Measurements from ENCODE around the gene SCFD2. TPM values are rescaled to one million over a fixed set of nuclear protein-coding genes. Genes with fewer than 3 reads are reported as not detected.

SCFD2 gene
- total and polyA plus RNA-seq, 7 experiments from 2014 or later = 13.4 to 32.8 (median 20.8) TPM

DNA sequence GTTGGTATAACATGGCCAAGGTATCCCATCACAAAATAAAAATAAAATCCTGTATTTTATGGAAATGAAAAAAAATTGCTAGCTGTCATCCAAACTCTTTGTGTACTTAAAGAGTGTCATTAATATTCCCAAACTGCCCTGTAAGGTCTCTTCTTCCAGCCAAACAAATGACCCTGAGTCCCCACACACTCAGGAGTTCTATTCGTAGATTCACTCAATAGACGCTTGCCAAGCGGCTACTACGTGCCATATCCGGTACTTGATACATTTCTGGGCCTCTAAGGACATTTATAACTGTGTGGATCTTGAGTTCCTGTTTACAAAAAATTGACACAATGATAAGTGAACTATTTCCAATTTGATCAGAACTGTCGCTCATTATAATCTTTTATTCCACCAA is 245.1 kb downstream of the SCFD2 start:
- Mint-ChIP-seq H3K4me1 (peaks cover 2 to 22% (median 21%) of the 10 kb centered on the region in 7 donors), H3K9me3 (peaks cover 0 to 3% (median 0%) of the 10 kb centered on the region in 11 donors), H3K36me3 (peaks cover 0 to 20% (median 5%) of the 10 kb centered on the region in 5 donors), H3K4me3 (no peak overlapping the region), H3K27me3 (no peaks in the 10 kb centered on the region), H3K27ac (no peak overlapping the region)
- CTCF ChIA-PET = no interaction called here
- POLR2A ChIA-PET = no interaction called here
- H3K27me3 ChIP-seq (ENCODE audit: control insufficient read depth in 2 of 2, insufficient read depth in 2 of 2, low read length in 2 of 2) = no peaks in the 10 kb centered on the region
- no peak for ATAC-seq
- H3K4me3 ChIP-seq (ENCODE audit: low read length) = no peak overlapping the region
- no peaks in the 10 kb centered on the region for H3K9me3 ChIP-seq (ENCODE audit: control insufficient read depth in 2 of 3, low read length in 3 of 3)
- intact Hi-C loops (cut with micrococcal nuclease) = no loop called here
- no peak for DNase-seq
- no peak overlapping the region for H3K27ac ChIP-seq (ENCODE audit: low read depth, low read length)
- H3K4me1 ChIP-seq (ENCODE audit: control insufficient read depth in 2 of 2, insufficient read depth in 2 of 2, low read length in 2 of 2) = no peaks in the 10 kb centered on the region
- no peaks in the 10 kb centered on the region for H3K36me3 ChIP-seq (ENCODE audit: control insufficient read depth in 2 of 3, insufficient read depth in 3 of 3, low read length in 3 of 3)

DNA sequence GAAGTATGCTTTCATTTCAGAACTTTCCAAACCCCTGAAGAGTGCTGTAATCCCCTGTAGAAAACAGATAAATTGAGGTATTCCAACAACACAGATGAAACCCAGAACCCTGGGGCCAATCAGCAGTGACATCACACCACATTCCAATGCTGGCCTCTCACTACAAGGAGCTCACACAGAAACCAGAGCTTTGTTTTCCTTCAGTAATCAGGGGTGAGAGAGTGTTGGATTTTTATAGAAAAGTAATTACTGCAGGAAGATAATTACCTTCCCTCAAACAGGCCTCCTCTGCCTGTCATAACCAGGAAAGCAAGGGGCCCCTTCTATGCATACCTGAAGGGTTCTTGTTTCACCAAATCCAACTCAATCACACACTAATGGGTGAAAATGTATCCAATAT is 246.2 kb downstream of the SCFD2 start:
- no peaks in the 10 kb centered on the region for H3K36me3 ChIP-seq (ENCODE audit: control insufficient read depth in 2 of 3, insufficient read depth in 3 of 3, low read length in 3 of 3)
- no peaks in the 10 kb centered on the region for H3K27me3 ChIP-seq (ENCODE audit: control insufficient read depth in 2 of 2, insufficient read depth in 2 of 2, low read length in 2 of 2)
- no peak overlapping the region for H3K4me3 Mint-ChIP-seq
- no peak overlapping the region for H3K27ac ChIP-seq (ENCODE audit: low read depth, low read length)
- peaks cover 0 to 5% (median 0%) of the 10 kb centered on the region in 11 donors for H3K9me3 Mint-ChIP-seq
- no peaks in the 10 kb centered on the region for H3K27me3 Mint-ChIP-seq
- peaks cover 0 to 23% (median 5%) of the 10 kb centered on the region in 5 donors for H3K36me3 Mint-ChIP-seq
- no peak for DNase-seq
- H3K27ac Mint-ChIP-seq = no peak overlapping the region
- no peak overlapping the region for H3K4me3 ChIP-seq (ENCODE audit: low read length)
- peaks cover 2 to 22% (median 19%) of the 10 kb centered on the region in 7 donors for H3K4me1 Mint-ChIP-seq
- CTCF ChIA-PET = no interaction called here
- H3K9me3 ChIP-seq (ENCODE audit: control insufficient read depth in 2 of 3, low read length in 3 of 3) = no peaks in the 10 kb centered on the region
- intact Hi-C loops (cut with micrococcal nuclease) = no loop called here
- ATAC-seq = no peak
- POLR2A ChIA-PET = interaction anchor here (0.6 kb wide), 1 partner anchor 31 kb away, joined by 3 read pairs; no protein-coding TSS in a partner anchor
- H3K4me1 ChIP-seq (ENCODE audit: control insufficient read depth in 2 of 2, insufficient read depth in 2 of 2, low read length in 2 of 2) = no peaks in the 10 kb centered on the region

DNA sequence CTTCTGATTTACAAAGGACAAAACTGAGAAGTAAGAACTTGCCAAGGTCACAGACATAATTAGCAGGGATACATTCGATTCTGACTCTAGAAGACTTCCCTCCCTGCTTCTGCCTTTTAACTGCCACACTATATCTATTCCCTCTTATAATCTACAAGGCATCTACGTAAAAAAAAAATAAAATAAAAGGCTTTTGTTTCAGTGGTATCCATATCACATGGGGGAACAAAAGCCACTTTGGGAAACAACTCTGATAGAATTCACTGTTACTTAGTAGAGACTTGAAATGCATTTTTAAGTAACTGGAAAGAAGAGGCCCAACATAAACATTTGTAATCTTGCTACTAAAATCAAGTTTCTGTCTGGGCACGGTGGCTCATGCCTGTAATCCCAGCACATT is 247.2 kb downstream of the SCFD2 start:
- Histone ChIP-seq H3K9me3 (ENCODE audit: control insufficient read depth in 2 of 3, low read length in 3 of 3) (no peaks in the 10 kb centered on the region), H3K27me3 (ENCODE audit: control insufficient read depth in 2 of 2, insufficient read depth in 2 of 2, low read length in 2 of 2) (no peaks in the 10 kb centered on the region), H3K36me3 (ENCODE audit: control insufficient read depth in 2 of 3, insufficient read depth in 3 of 3, low read length in 3 of 3) (no peaks in the 10 kb centered on the region), H3K4me1 (ENCODE audit: control insufficient read depth in 2 of 2, insufficient read depth in 2 of 2, low read length in 2 of 2) (no peaks in the 10 kb centered on the region), H3K4me3 (ENCODE audit: low read length) (no peak overlapping the region), H3K27ac (ENCODE audit: low read depth, low read length) (no peak overlapping the region)
- H3K27me3 Mint-ChIP-seq = no peaks in the 10 kb centered on the region
- ATAC-seq (no peak), DNase-seq (no peak)
- H3K4me1 Mint-ChIP-seq = peaks cover 2 to 22% (median 19%) of the 10 kb centered on the region in 7 donors
- POLR2A ChIA-PET = no interaction called here
- CTCF ChIA-PET = no interaction called here
- H3K27ac Mint-ChIP-seq = no peak overlapping the region
- H3K4me3 Mint-ChIP-seq = no peak overlapping the region
- intact Hi-C loops (cut with micrococcal nuclease) = no loop called here
- H3K9me3 Mint-ChIP-seq = peaks cover 0 to 6% (median 0%) of the 10 kb centered on the region in 11 donors
- peaks cover 0 to 28% (median 10%) of the 10 kb centered on the region in 5 donors for H3K36me3 Mint-ChIP-seq

DNA sequence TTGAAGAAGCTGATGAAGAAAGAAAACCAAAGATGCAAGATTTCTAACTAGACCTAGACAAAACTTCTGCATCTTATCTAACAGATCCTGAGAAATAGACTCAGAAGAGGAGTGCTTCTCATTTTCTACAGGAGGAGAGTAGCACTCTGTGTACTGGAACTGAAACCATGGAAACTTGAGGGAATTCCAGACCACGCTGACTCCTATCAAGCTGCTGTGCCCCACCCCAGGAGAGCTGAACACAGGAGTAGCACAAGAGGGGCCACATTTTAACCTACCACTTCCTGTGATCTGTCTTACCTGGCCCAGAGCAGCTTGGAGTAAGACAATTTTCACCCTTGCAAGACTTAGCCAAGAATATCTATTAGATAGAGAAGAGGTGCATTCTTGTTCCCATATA is 248.9 kb downstream of the SCFD2 start:
- Mint-ChIP-seq H3K27ac (no peak overlapping the region), H3K4me3 (no peak overlapping the region), H3K27me3 (no peaks in the 10 kb centered on the region), H3K36me3 (peaks cover 5 to 39% (median 24%) of the 10 kb centered on the region in 5 donors), H3K4me1 (peaks cover 2 to 22% (median 19%) of the 10 kb centered on the region in 7 donors), H3K9me3 (peaks cover 0 to 7% (median 4%) of the 10 kb centered on the region in 11 donors)
- no peak for ATAC-seq
- H3K36me3 ChIP-seq (ENCODE audit: control insufficient read depth in 2 of 3, insufficient read depth in 3 of 3, low read length in 3 of 3) = no peaks in the 10 kb centered on the region
- no peaks in the 10 kb centered on the region for H3K4me1 ChIP-seq (ENCODE audit: control insufficient read depth in 2 of 2, insufficient read depth in 2 of 2, low read length in 2 of 2)
- intact Hi-C loops (cut with micrococcal nuclease) = no loop called here
- no peak for DNase-seq
- no peaks in the 10 kb centered on the region for H3K27me3 ChIP-seq (ENCODE audit: control insufficient read depth in 2 of 2, insufficient read depth in 2 of 2, low read length in 2 of 2)
- H3K4me3 ChIP-seq (ENCODE audit: low read length) = no peak overlapping the region
- H3K9me3 ChIP-seq (ENCODE audit: control insufficient read depth in 2 of 3, low read length in 3 of 3) = no peaks in the 10 kb centered on the region
- ChIA-PET POLR2A (no interaction called here), CTCF (no interaction called here)
- H3K27ac ChIP-seq (ENCODE audit: low read depth, low read length) = no peak overlapping the region

DNA sequence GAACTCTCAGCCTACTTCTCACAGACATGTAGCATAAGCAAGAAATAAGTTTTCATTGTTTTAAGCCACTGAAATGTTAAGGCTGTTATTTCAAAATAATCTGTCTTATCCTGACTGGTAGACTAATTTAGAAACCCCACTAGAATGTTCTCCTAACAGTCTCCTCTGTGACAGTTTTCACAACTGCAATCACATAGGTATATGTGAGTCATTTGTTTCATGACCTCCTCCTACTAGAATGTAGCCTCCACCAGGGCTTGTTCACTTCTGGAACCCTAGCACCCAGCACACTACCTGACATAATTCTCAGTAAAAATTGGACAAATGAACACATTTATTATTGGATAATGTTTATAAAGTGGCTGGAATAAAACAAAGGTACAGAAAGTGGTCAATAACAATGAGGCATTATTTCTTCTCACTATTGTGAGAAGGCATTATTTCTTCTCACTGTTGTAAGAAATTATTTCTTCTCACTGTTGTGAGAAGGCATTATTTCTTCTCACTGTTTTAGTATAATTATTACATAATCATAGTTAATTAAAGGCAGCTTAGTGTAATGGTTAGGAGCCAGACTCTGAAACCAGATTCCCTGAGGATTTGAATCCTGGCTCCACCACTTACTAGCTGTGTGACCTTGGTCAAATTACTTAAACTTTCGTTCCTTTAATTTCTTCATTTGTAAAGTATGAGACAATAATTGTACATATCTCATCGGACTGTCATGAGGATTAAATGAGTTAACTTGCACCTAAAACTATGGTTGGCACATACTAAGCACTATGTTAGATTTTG is 252.2 kb downstream of the SCFD2 start:
- H3K4me3 ChIP-seq (ENCODE audit: low read length) = no peak overlapping the region
- H3K4me1 ChIP-seq (ENCODE audit: control insufficient read depth in 2 of 2, insufficient read depth in 2 of 2, low read length in 2 of 2) = no peaks in the 10 kb centered on the region
- no peaks in the 10 kb centered on the region for H3K27me3 Mint-ChIP-seq
- ChIA-PET CTCF (no interaction called here), POLR2A (no interaction called here)
- no peak overlapping the region for H3K27ac Mint-ChIP-seq
- H3K36me3 Mint-ChIP-seq = peaks cover 9 to 64% (median 47%) of the 10 kb centered on the region in 5 donors
- H3K9me3 Mint-ChIP-seq = peaks cover 6 to 29% (median 8%) of the 10 kb centered on the region in 11 donors
- H3K4me3 Mint-ChIP-seq = no peak overlapping the region
- DNase-seq (no peak), ATAC-seq (no peak)
- no peaks in the 10 kb centered on the region for H3K9me3 ChIP-seq (ENCODE audit: control insufficient read depth in 2 of 3, low read length in 3 of 3)
- intact Hi-C loops (cut with micrococcal nuclease) = no loop called here
- no peak overlapping the region for H3K27ac ChIP-seq (ENCODE audit: low read depth, low read length)
- no peaks in the 10 kb centered on the region for H3K36me3 ChIP-seq (ENCODE audit: control insufficient read depth in 2 of 3, insufficient read depth in 3 of 3, low read length in 3 of 3)
- no peaks in the 10 kb centered on the region for H3K27me3 ChIP-seq (ENCODE audit: control insufficient read depth in 2 of 2, insufficient read depth in 2 of 2, low read length in 2 of 2)
- H3K4me1 Mint-ChIP-seq = peaks cover 2 to 23% (median 18%) of the 10 kb centered on the region in 7 donors

DNA sequence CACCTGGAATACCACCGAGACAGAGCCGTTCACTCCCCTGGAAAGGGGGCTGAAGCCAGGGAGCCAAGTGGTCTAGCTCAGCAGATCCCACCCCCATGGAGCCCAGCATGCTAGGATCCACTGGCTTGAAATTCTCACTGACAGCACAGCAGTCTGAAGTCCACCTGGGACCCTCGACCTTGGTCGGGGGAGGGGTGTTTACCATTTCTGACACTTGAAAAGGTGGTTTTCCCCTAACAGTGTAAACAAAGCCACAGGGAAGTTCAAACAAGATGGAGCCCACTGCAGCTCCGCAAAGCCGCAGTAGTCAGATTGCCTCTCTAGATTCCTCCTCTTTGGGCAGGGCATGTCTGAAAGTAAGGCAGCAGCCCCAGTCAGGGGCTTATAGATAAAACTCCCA is 260.5 kb downstream of the SCFD2 start:
- Mint-ChIP-seq H3K9me3 (peaks cover 0 to 41% (median 13%) of the 10 kb centered on the region in 11 donors), H3K36me3 (peaks cover 22 to 66% (median 59%) of the 10 kb centered on the region in 5 donors), H3K4me3 (no peak overlapping the region), H3K27ac (no peak overlapping the region), H3K27me3 (no peaks in the 10 kb centered on the region), H3K4me1 (peaks cover 0 to 11% (median 8%) of the 10 kb centered on the region in 7 donors)
- H3K27me3 ChIP-seq (ENCODE audit: control insufficient read depth in 2 of 2, insufficient read depth in 2 of 2, low read length in 2 of 2) = no peaks in the 10 kb centered on the region
- no peaks in the 10 kb centered on the region for H3K4me1 ChIP-seq (ENCODE audit: control insufficient read depth in 2 of 2, insufficient read depth in 2 of 2, low read length in 2 of 2)
- POLR2A ChIA-PET = no interaction called here
- H3K27ac ChIP-seq (ENCODE audit: low read depth, low read length) = no peak overlapping the region
- H3K9me3 ChIP-seq (ENCODE audit: control insufficient read depth in 2 of 3, low read length in 3 of 3) = no peaks in the 10 kb centered on the region
- H3K36me3 ChIP-seq (ENCODE audit: control insufficient read depth in 2 of 3, insufficient read depth in 3 of 3, low read length in 3 of 3) = no peaks in the 10 kb centered on the region
- DNase-seq (no peak), ATAC-seq (no peak)
- CTCF ChIA-PET = no interaction called here
- H3K4me3 ChIP-seq (ENCODE audit: low read length) = no peak overlapping the region
- intact Hi-C loops (cut with micrococcal nuclease) = no loop called here

DNA sequence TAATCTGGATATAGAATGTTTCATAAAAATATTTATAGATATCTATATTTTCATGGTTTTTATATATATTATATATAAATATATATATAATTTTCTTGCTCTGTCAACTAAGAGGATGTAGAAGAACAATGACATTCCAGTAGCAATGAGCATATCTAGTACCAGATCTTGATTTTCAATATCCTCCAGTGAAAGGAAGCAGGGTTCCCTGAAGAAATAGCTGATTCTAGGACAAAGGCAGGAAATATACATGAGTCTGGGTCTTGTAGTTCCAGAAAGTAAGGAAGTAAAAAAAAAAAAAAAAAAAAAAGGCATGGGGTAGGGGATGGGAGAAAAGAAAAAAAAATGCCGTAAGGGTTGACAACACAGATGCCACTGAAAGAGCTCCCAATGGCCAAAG is 262.4 kb downstream of the SCFD2 start:
- DNase-seq = no peak
- intact Hi-C loops (cut with micrococcal nuclease) = no loop called here
- H3K36me3 ChIP-seq (ENCODE audit: control insufficient read depth in 2 of 3, insufficient read depth in 3 of 3, low read length in 3 of 3) = no peaks in the 10 kb centered on the region
- no peaks in the 10 kb centered on the region for H3K9me3 ChIP-seq (ENCODE audit: control insufficient read depth in 2 of 3, low read length in 3 of 3)
- H3K27me3 ChIP-seq (ENCODE audit: control insufficient read depth in 2 of 2, insufficient read depth in 2 of 2, low read length in 2 of 2) = no peaks in the 10 kb centered on the region
- Mint-ChIP-seq H3K4me3 (no peak overlapping the region), H3K27me3 (no peaks in the 10 kb centered on the region), H3K4me1 (peaks cover 0 to 17% (median 4%) of the 10 kb centered on the region in 7 donors), H3K9me3 (peaks cover 8 to 37% (median 17%) of the 10 kb centered on the region in 11 donors), H3K36me3 (peaks cover 16 to 62% (median 53%) of the 10 kb centered on the region in 5 donors), H3K27ac (no peak overlapping the region)
- no peaks in the 10 kb centered on the region for H3K4me1 ChIP-seq (ENCODE audit: control insufficient read depth in 2 of 2, insufficient read depth in 2 of 2, low read length in 2 of 2)
- CTCF ChIA-PET = no interaction called here
- ATAC-seq = no peak
- H3K27ac ChIP-seq (ENCODE audit: low read depth, low read length) = no peak overlapping the region
- H3K4me3 ChIP-seq (ENCODE audit: low read length) = no peak overlapping the region
- POLR2A ChIA-PET = no interaction called here

All from naive thymus-derived CD4-positive, alpha-beta T cell (primary cell).